ENCODE results near the gene GFI1. TPM values are rescaled to one million over a fixed set of nuclear protein-coding genes. Genes with fewer than 3 reads are reported as not detected.
"Not testable (repeated sequence)": the region's sequence is repeated elsewhere in the genome, so short reads cannot be mapped to it uniquely, and the experiment has no call there.

GFI1 gene
- 2.4 TPM for total RNA-seq

GRCh38 chr1:92486251-92487077 lies at the start of gene GFI1:
TSS of gene GFI1 (minus strand) at chr1:92486925. CDS start at chr1:92483487, 3,438 bp downstream.
- DNase-seq (ENCODE audit: low spot score) = no peak

- DNase-seq (ENCODE audit: low spot score) = not testable (repeated sequence)
Observed at GRCh38 chr1:92532371-92532770, 45.6 kb upstream of the GFI1 start.

- DNase-seq (ENCODE audit: low spot score) = not testable (repeated sequence)
Observed at GRCh38 chr1:92531939-92532338, 45.2 kb upstream of the GFI1 start.

- DNase-seq (ENCODE audit: low spot score) = no peak
Observed at GRCh38 chr1:92527670-92528069, 40.9 kb upstream of the GFI1 start.

GRCh38 chr1:92524944-92525590 lies 38.3 kb upstream of the GFI1 start:
- DNase-seq (ENCODE audit: low spot score) = not testable (repeated sequence)

GRCh38 chr1:92519043-92519442 lies 32.3 kb upstream of the GFI1 start:
- no peak for DNase-seq (ENCODE audit: low spot score)

- no peak for DNase-seq (ENCODE audit: low spot score)
Observed at GRCh38 chr1:92516574-92516973, 29.8 kb upstream of the GFI1 start.

- DNase-seq (ENCODE audit: low spot score) = no peak
Observed at GRCh38 chr1:92515796-92516201, 29.1 kb upstream of the GFI1 start.

GRCh38 chr1:92511541-92511940 lies 24.8 kb upstream of the GFI1 start:
- no peak for DNase-seq (ENCODE audit: low spot score)

- DNase-seq (ENCODE audit: low spot score) = no peak
Observed at GRCh38 chr1:92509619-92510018, 22.9 kb upstream of the GFI1 start.

- no peak for DNase-seq (ENCODE audit: low spot score)
Observed at GRCh38 chr1:92505015-92505692, 18.4 kb upstream of the GFI1 start.

GRCh38 chr1:92504291-92505014 lies 17.7 kb upstream of the GFI1 start:
- no peak for DNase-seq (ENCODE audit: low spot score)

GRCh38 chr1:92503926-92504285 lies 17.2 kb upstream of the GFI1 start:
- DNase-seq (ENCODE audit: low spot score) = no peak

- no peak for DNase-seq (ENCODE audit: low spot score)
Observed at GRCh38 chr1:92503043-92503925, 16.6 kb upstream of the GFI1 start.

GRCh38 chr1:92502247-92502646 lies 15.5 kb upstream of the GFI1 start:
- DNase-seq (ENCODE audit: low spot score) = no peak

GRCh38 chr1:92500552-92500951 lies 13.8 kb upstream of the GFI1 start:
- DNase-seq (ENCODE audit: low spot score) = no peak

GRCh38 chr1:92495392-92496063 lies 8.8 kb upstream of the GFI1 start:
- no peak for DNase-seq (ENCODE audit: low spot score)

- DNase-seq (ENCODE audit: low spot score) = no peak
Observed at GRCh38 chr1:92494485-92495141, 7.9 kb upstream of the GFI1 start.

GRCh38 chr1:92493139-92493538 lies 6.4 kb upstream of the GFI1 start:
- DNase-seq (ENCODE audit: low spot score) = no peak

- DNase-seq (ENCODE audit: low spot score) = no peak
Observed at GRCh38 chr1:92488832-92489231, 2.1 kb upstream of the GFI1 start.

Data from ureter (tissue), 1 donor.